Vagina (tissue), 2 donors: ENCODE data around the gene ALAD. TPM values are rescaled to one million over a fixed set of nuclear protein-coding genes. Genes with fewer than 3 reads are reported as not detected.

Source experiments
- DNase-seq, 2 donors: peaks; one replicate each; pipeline ENCODE4 v3.0.0-alpha.2; 2017; ENCODE audit errors: extremely low spot score in 2 of 2
- H3K27ac ChIP-seq: fragments of 200-600 bp; sonication (generic); one replicate; pipeline ENCODE4 v1.5.1; 2019
- H3K27me3 ChIP-seq: fragments of 200-600 bp; sonication (generic); one replicate; pipeline ENCODE4 v1.5.1; 2019
- H3K36me3 ChIP-seq, 2 donors: fragments of 200-600 bp; sonication (generic); one replicate each; pipeline ENCODE4 v1.5.1; 2017 to 2019
- H3K4me1 ChIP-seq: fragments of 200-600 bp; sonication (generic); one replicate; pipeline ENCODE4 v1.5.1; 2019
- H3K4me3 ChIP-seq, 2 donors: fragments of 200-600 bp; sonication (generic); 1 replicate in 1 of 2; 2 replicates in 1 of 2; pipeline ENCODE4 v1.5.1; 2016 to 2019
- H3K9me3 ChIP-seq: fragments of 200-600 bp; sonication (generic); one replicate; pipeline ENCODE4 v1.5.1; 2019
- CTCF ChIP-seq, 3 experiments: fragments of 450-650 bp in 2 of 3; fragments of 200-600 bp in 1 of 3; sonication (generic) in 1 of 3; IDR thresholded peaks; one replicate each; pipeline ENCODE4 v1.5.1; 2017 to 2019; ENCODE audit warnings: antibody characterized with exemption in 3 of 3, mild to moderate bottlenecking in 2 of 3, moderate library complexity in 2 of 3
- POLR2A ChIP-seq, 2 donors: fragments of 450-650 bp; IDR thresholded peaks; one replicate each; pipeline ENCODE4 v1.6.1; 2017; ENCODE audit warnings: antibody characterized with exemption in 2 of 2, mild to moderate bottlenecking in 2 of 2, moderate library complexity in 2 of 2
- POLR2AphosphoS5 ChIP-seq, 2 donors: sonication (generic); formaldehyde crosslinking; IDR thresholded peaks; one replicate each; pipeline ENCODE4 v1.9.0; 2017; ENCODE audit warnings: antibody characterized with exemption in 2 of 2, mild to moderate bottlenecking in 2 of 2, low read depth in 1 of 2; ENCODE audit not compliant: insufficient read depth in 1 of 2
- intact Hi-C: fragments of 100-400 bp; cut with DNase I; formaldehyde crosslinking; loops from one replicate; pipeline ENCODE4 v1.15.1; 2023
- total RNA-seq: library from RNA; depleted of rRNA; stranded (reverse); fragments of >200 nt; gene quantifications from one replicate; pipeline ENCODE4 v1.2.3, GENCODE V29; 2016

The ALAD gene
- total RNA-seq, 1 donor from 2014 or later: 29.5 TPM

- H3K27ac ChIP-seq: no peak overlapping the region
- intact Hi-C loops: no loop called here
These were observed 29.0 kb downstream of the ALAD start for GRCh38 chr9:113372059-113372458.

GRCh38 chr9:113370806-113371325, 30.2 kb downstream of the ALAD start:
- intact Hi-C loops: no loop called here
- no peak for DNase-seq
- H3K36me3 ChIP-seq: peaks cover 0 to 17% of the 10 kb centered on the region in 2 donors
- no peaks in the 10 kb centered on the region for H3K27me3 ChIP-seq
- peaks cover 14% of the 10 kb centered on the region for H3K4me1 ChIP-seq
- H3K4me3 ChIP-seq: no peak overlapping the region
- H3K9me3 ChIP-seq: no peaks in the 10 kb centered on the region
- TF ChIP-seq POLR2AphosphoS5 (IDR thresholded peaks at IDR 0.05; ENCODE audit: insufficient read depth in 1 of 2, low read depth in 1 of 2) (no peak), CTCF (IDR thresholded peaks at IDR 0.05) (no peak), POLR2A (IDR thresholded peaks at IDR 0.05) (no peak)
- no peak overlapping the region for H3K27ac ChIP-seq

More at GRCh38 chr9:113372059-113372458, 29.0 kb downstream of the ALAD start:
- peaks cover 16% of the 10 kb centered on the region for H3K4me1 ChIP-seq
- no peaks in the 10 kb centered on the region for H3K9me3 ChIP-seq
- no peak overlapping the region for H3K4me3 ChIP-seq
- peaks cover 0 to 17% of the 10 kb centered on the region in 2 donors for H3K36me3 ChIP-seq
- TF ChIP-seq POLR2A (IDR thresholded peaks at IDR 0.05): no peak
- no peak for TF ChIP-seq CTCF (IDR thresholded peaks at IDR 0.05)
- no peak for TF ChIP-seq POLR2AphosphoS5 (IDR thresholded peaks at IDR 0.05; ENCODE audit: insufficient read depth in 1 of 2, low read depth in 1 of 2)
- DNase-seq: no peak
- no peaks in the 10 kb centered on the region for H3K27me3 ChIP-seq

- Histone ChIP-seq H3K36me3 (peaks cover 0 to 17% of the 10 kb centered on the region in 2 donors), H3K4me1 (peaks cover 3% of the 10 kb centered on the region), H3K9me3 (no peaks in the 10 kb centered on the region), H3K27ac (no peak overlapping the region), H3K4me3 (no peak overlapping the region), H3K27me3 (no peaks in the 10 kb centered on the region)
- TF ChIP-seq POLR2AphosphoS5 (IDR thresholded peaks at IDR 0.05; ENCODE audit: insufficient read depth in 1 of 2, low read depth in 1 of 2) (no peak), POLR2A (IDR thresholded peaks at IDR 0.05) (no peak), CTCF (IDR thresholded peaks at IDR 0.05) (no peak)
- intact Hi-C loops: no loop called here
- no peak for DNase-seq
These were observed 31.3 kb downstream of the ALAD start for GRCh38 chr9:113369855-113370140.

GRCh38 chr9:113368982-113369854, 31.9 kb downstream of the ALAD start:
- no peak overlapping the region for H3K4me3 ChIP-seq
- TF ChIP-seq CTCF (IDR thresholded peaks at IDR 0.05) (no peak), POLR2A (IDR thresholded peaks at IDR 0.05) (no peak), POLR2AphosphoS5 (IDR thresholded peaks at IDR 0.05; ENCODE audit: insufficient read depth in 1 of 2, low read depth in 1 of 2) (no peak)
- no peak overlapping the region for H3K27ac ChIP-seq
- peaks cover 0 to 16% of the 10 kb centered on the region in 2 donors for H3K36me3 ChIP-seq
- no peaks in the 10 kb centered on the region for H3K9me3 ChIP-seq
- intact Hi-C loops: no loop called here
- no peaks in the 10 kb centered on the region for H3K4me1 ChIP-seq
- DNase-seq: no peak
- H3K27me3 ChIP-seq: no peaks in the 10 kb centered on the region
